Neural progenitor cell (in vitro differentiated cells): ENCODE data around the gene ZNF524. TPM values are rescaled to one million over a fixed set of nuclear protein-coding genes. Genes with fewer than 3 reads are reported as not detected.
"Not testable (repeated sequence)": the region's sequence is repeated elsewhere in the genome, so short reads cannot be mapped to it uniquely, and the experiment has no call there.

Experiments
- DNase-seq: peaks from one replicate; pipeline ENCODE4 v3.0.0-alpha.2; 2016; ENCODE audit warnings: low spot score
- H2AFZ ChIP-seq: fragments of 200-600 bp; sonication (generic); replicated peaks from 2 replicates; pipeline ENCODE4 v1.6.1; 2016; ENCODE audit warnings: antibody characterized with exemption
- H3F3A ChIP-seq: fragments of 200-600 bp; sonication (generic); 2 replicates; pipeline ENCODE4 v1.6.1; 2016; ENCODE audit warnings: antibody characterized with exemption, low read depth
- H3K27ac ChIP-seq: fragments of 200-600 bp; sonication (generic); 2 replicates; pipeline ENCODE4 v1.5.1; 2016; ENCODE audit warnings: mild to moderate bottlenecking
- H3K27me3 ChIP-seq: fragments of 200-600 bp; sonication (generic); 2 replicates; pipeline ENCODE4 v1.6.1; 2016; ENCODE audit warnings: mild to moderate bottlenecking, moderate library complexity
- H3K36me3 ChIP-seq: fragments of 200-600 bp; sonication (generic); 2 replicates; pipeline ENCODE4 v1.5.1; 2016
- H3K4me1 ChIP-seq: fragments of 200-600 bp; sonication (generic); 2 replicates; pipeline ENCODE4 v1.6.1; 2016; ENCODE audit warnings: mixed run types
- H3K4me2 ChIP-seq: fragments of 200-600 bp; sonication (generic); 2 replicates; pipeline ENCODE4 v1.6.1; 2016
- H3K4me3 ChIP-seq: fragments of 200-600 bp; sonication (generic); 2 replicates; pipeline ENCODE4 v1.5.1; 2016
- H3K79me2 ChIP-seq: fragments of 200-600 bp; sonication (generic); 2 replicates; pipeline ENCODE4 v1.6.1; 2016; ENCODE audit warnings: low read depth
- H3K9ac ChIP-seq: fragments of 200-600 bp; sonication (generic); 2 replicates; pipeline ENCODE4 v1.6.1; 2016
- H3K9me3 ChIP-seq: fragments of 200-600 bp; sonication (generic); 2 replicates; pipeline ENCODE4 v1.5.1; 2016; ENCODE audit warnings: low read depth
- H4K20me1 ChIP-seq: fragments of 200-600 bp; sonication (generic); 2 replicates; pipeline ENCODE4 v1.6.1; 2016; ENCODE audit warnings: low read depth
- H3K27ac Mint-ChIP-seq: 3 replicates; pipeline ENCODE4 v1.8.0; 2021; ENCODE audit warnings: mixed read lengths
- H3K27me3 Mint-ChIP-seq: 2 replicates; pipeline ENCODE4 v1.8.0; 2022; ENCODE audit warnings: low read depth, mild to moderate bottlenecking, inconsistent platforms, moderate library complexity, mixed read lengths; ENCODE audit not compliant: insufficient read depth
- H3K36me3 Mint-ChIP-seq: 3 replicates; pipeline ENCODE4 v1.8.0; 2021; ENCODE audit warnings: mixed read lengths
- H3K4me1 Mint-ChIP-seq: 3 replicates; pipeline ENCODE4 v1.8.0; 2021; ENCODE audit warnings: mixed read lengths
- H3K4me3 Mint-ChIP-seq: 3 replicates; pipeline ENCODE4 v1.8.0; 2021; ENCODE audit warnings: mild to moderate bottlenecking, moderate library complexity, mixed read lengths
- H3K9me3 Mint-ChIP-seq: 3 replicates; pipeline ENCODE4 v1.8.0; 2020; ENCODE audit warnings: mixed read lengths
- EZH2 ChIP-seq: fragments of 200-600 bp; sonication (generic); IDR thresholded peaks from 2 replicates; pipeline ENCODE4 v1.6.1; 2017; ENCODE audit warnings: antibody characterized with exemption, mild to moderate bottlenecking, moderate library complexity
- EZH2phosphoT487 ChIP-seq: fragments of 200-600 bp; sonication (generic); IDR thresholded peaks from 2 replicates; pipeline ENCODE4 v1.6.1; 2017; ENCODE audit warnings: antibody characterized with exemption
- total RNA-seq: library from RNA; depleted of rRNA; stranded (reverse); fragments of >200 nt; gene quantifications from 2 replicates; pipeline ENCODE4 v1.2.3, GENCODE V29; 2015; ENCODE audit warnings: low replicate concordance
- TF ChIP-seq, protein P1 (sequence below): fragments of 200-600 bp; sonication (generic); IDR thresholded peaks from 2 replicates; pipeline ENCODE4 v1.5.1; 2017; ENCODE audit warnings: antibody characterized with exemption, mild to moderate bottlenecking

The ZNF524 gene
- total RNA-seq, 1 donor from 2014 or later = 3.2 TPM

DNA sequence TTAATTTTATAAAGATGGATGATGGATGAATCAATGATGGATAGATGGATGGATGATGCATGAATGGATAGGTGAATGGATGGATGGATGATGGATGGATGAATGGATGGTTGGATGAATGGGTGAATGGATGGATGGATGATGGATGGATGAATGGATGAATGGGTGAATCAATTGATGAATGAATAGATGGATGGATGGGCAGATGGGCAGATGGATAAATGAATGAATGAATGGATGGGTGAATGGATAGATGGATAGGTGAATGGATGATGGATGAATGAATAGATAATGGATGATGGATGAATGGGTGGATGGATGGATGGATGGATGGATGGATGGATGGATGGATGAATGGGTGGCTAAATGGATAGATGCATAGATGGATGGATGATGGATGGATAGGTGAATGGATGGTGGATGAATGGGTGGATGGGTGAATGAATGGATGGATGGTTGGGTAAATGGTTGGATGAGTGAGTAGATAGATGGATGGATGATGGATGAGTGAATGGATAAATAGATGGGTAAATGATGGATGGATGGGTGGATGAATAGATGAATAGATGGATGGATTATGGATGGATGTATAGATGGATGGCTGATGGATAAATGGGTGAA, 32.3 kb upstream of the ZNF524 start:
- Histone ChIP-seq H2AFZ (no peak overlapping the region), H3K27ac (no peak overlapping the region), H3K79me2 (no peaks in the 10 kb centered on the region), H3K4me2 (no peak overlapping the region), H3K4me3 (no peak overlapping the region), H3K36me3 (no peaks in the 10 kb centered on the region), H3K9me3 (no peaks in the 10 kb centered on the region), H3K27me3 (no peaks in the 10 kb centered on the region), H4K20me1 (no peaks in the 10 kb centered on the region), H3F3A (no peaks in the 10 kb centered on the region), H3K9ac (no peak overlapping the region), H3K4me1 (no peaks in the 10 kb centered on the region)
- Mint-ChIP-seq H3K27ac (no peak overlapping the region), H3K9me3 (no peaks in the 10 kb centered on the region), H3K4me3 (no peak overlapping the region), H3K36me3 (no peaks in the 10 kb centered on the region), H3K4me1 (peaks cover 17% of the 10 kb centered on the region), H3K27me3 (peaks cover 2% of the 10 kb centered on the region)
- TF ChIP-seq EZH2 (no peak), EZH2phosphoT487 (no peak)
- TF ChIP-seq, protein P1, sequence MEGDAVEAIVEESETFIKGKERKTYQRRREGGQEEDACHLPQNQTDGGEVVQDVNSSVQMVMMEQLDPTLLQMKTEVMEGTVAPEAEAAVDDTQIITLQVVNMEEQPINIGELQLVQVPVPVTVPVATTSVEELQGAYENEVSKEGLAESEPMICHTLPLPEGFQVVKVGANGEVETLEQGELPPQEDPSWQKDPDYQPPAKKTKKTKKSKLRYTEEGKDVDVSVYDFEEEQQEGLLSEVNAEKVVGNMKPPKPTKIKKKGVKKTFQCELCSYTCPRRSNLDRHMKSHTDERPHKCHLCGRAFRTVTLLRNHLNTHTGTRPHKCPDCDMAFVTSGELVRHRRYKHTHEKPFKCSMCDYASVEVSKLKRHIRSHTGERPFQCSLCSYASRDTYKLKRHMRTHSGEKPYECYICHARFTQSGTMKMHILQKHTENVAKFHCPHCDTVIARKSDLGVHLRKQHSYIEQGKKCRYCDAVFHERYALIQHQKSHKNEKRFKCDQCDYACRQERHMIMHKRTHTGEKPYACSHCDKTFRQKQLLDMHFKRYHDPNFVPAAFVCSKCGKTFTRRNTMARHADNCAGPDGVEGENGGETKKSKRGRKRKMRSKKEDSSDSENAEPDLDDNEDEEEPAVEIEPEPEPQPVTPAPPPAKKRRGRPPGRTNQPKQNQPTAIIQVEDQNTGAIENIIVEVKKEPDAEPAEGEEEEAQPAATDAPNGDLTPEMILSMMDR = no peak
- no peak for DNase-seq

DNA sequence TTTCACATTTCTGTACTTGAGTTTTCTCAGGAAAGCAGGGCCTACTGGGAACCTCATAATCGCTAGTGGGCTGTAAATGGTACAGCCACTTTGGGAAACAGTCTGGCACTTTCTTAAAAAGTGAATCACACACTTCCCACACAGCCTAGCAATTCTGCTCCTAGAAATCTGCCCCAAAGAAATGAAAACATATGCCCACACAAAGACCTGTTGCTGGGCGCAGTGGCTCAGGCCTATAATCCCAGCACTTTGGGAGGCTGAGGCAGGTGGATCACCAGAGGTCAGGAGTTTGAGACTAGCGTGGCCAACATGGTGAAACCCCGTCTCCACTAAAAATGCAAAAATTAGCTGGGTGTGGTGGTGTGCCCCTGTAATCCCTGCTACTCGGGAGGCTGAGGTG, 30.6 kb upstream of the ZNF524 start:
- H3K9ac ChIP-seq, H3K4me3 Mint-ChIP-seq, H3K27me3 Mint-ChIP-seq, DNase-seq, H2AFZ ChIP-seq, H3K79me2 ChIP-seq, H3K36me3 Mint-ChIP-seq, H3K36me3 ChIP-seq, H3F3A ChIP-seq, H3K27me3 ChIP-seq, H3K4me3 ChIP-seq, H3K27ac ChIP-seq, H4K20me1 ChIP-seq, H3K9me3 Mint-ChIP-seq, H3K27ac Mint-ChIP-seq, H3K4me1 ChIP-seq, H3K9me3 ChIP-seq, H3K4me2 ChIP-seq: not testable (repeated sequence)
- H3K4me1 Mint-ChIP-seq = peaks cover 10% of the 10 kb centered on the region

DNA sequence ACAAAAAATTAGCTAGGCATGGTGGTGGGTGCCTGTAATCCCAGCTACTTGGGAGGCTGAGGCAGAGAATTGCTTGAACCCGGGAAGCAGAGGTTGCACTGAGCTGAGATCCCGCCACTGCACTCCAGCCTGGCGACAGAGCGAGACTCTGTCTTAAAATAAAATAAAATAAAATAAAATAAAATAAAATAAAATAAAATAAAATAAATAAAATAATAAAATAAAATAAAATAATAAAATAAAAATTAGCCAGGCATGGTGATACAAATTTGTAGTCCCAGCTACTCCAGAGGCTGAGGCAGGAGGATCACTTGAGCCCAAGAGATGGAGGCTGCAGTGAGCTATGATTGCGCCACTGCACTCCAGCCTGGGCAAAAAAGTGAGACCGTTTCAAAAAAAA, 26.2 kb upstream of the ZNF524 start:
- not testable (repeated sequence) for H3K4me3 Mint-ChIP-seq, H3K4me3 ChIP-seq, H3K9ac ChIP-seq, DNase-seq, H2AFZ ChIP-seq, H3K27me3 Mint-ChIP-seq, H3K27me3 ChIP-seq, H3K4me1 Mint-ChIP-seq, H3K9me3 ChIP-seq, H3K79me2 ChIP-seq, H3K4me2 ChIP-seq, H4K20me1 ChIP-seq, H3K27ac ChIP-seq, H3K9me3 Mint-ChIP-seq, H3K27ac Mint-ChIP-seq, H3K36me3 ChIP-seq, H3K4me1 ChIP-seq
- H3K36me3 Mint-ChIP-seq = peaks cover 12% of the 10 kb centered on the region
- peaks cover 10% of the 10 kb centered on the region for H3F3A ChIP-seq

DNA sequence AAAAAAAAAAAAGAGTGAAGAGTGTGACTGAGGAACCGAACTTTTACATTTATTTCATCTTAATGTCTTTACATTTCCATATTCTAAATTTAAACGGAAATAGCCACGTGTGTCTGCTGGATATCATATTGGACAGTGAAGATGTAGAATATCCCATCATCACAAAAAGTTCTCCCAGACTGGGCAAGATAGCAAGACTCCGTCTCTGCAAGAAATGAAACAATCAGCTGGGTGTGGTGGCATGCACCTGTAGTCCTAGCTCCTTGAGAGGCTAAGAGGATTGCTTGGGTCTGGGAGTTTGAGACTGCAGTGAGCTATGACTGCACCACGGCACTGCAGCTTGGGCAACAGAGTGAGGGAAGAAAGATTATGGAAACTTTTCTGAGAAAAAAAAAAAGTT, 23.3 kb upstream of the ZNF524 start:
- H3K27ac ChIP-seq = no peak overlapping the region
- Mint-ChIP-seq H3K36me3 (peaks cover 12% of the 10 kb centered on the region), H3K27ac (no peak overlapping the region), H3K4me3 (peak overlapping the region; percentile 56), H3K4me1 (peaks cover 7% of the 10 kb centered on the region), H3K27me3 (peaks cover 2% of the 10 kb centered on the region), H3K9me3 (no peaks in the 10 kb centered on the region)
- no peak overlapping the region for H3K4me3 ChIP-seq
- no peaks in the 10 kb centered on the region for H3K4me1 ChIP-seq
- no peak overlapping the region for H3K4me2 ChIP-seq
- DNase-seq = no peak
- no peaks in the 10 kb centered on the region for H3K36me3 ChIP-seq
- H3K9me3 ChIP-seq = no peaks in the 10 kb centered on the region
- peaks cover 22% of the 10 kb centered on the region for H3K79me2 ChIP-seq
- H3F3A ChIP-seq = peaks cover 18% of the 10 kb centered on the region
- no peak overlapping the region for H3K9ac ChIP-seq
- H2AFZ ChIP-seq = no peak overlapping the region
- peaks cover 9% of the 10 kb centered on the region for H4K20me1 ChIP-seq
- H3K27me3 ChIP-seq = no peaks in the 10 kb centered on the region
- TF ChIP-seq, protein P1 = no peak
- no peak for TF ChIP-seq EZH2phosphoT487
- TF ChIP-seq EZH2 = no peak
